Naive thymus-derived CD4-positive, alpha-beta T cell (primary cell): ENCODE measurements around the gene ASIP. TPM values are rescaled to one million over a fixed set of nuclear protein-coding genes. Genes with fewer than 3 reads are reported as not detected.
"Not testable (repeated sequence)": the region's sequence is repeated elsewhere in the genome, so short reads cannot be mapped to it uniquely, and the experiment has no call there.

ENCODE experiments used
- ATAC-seq: fragments of 150-1000 bp; cut with Tn5 transposase; 2 replicates; pipeline ENCODE4 v1.10.0; 2021; ENCODE audit warnings: mild to moderate bottlenecking, moderate library complexity
- CTCF ChIA-PET: fragments of 350-600 bp; sonication (Branson Sonifier 250); formaldehyde crosslinking; loops from one replicate; lab custom pipeline; 2021; ENCODE audit warnings: antibody characterized with exemption; lab: Charles Lee
- POLR2A ChIA-PET: fragments of 350-600 bp; sonication (Branson Sonifier 250); formaldehyde crosslinking; loops from one replicate; lab custom pipeline; 2021; ENCODE audit warnings: antibody characterized with exemption, inconsistent platforms; lab: Charles Lee
- DNase-seq, 9 donors: peaks; one replicate each; pipeline versions ENCODE4 v3.0.0 to v3.0.0-alpha.2; 2020 to 2022; ENCODE audit warnings: mixed read lengths in 1 of 9
- H3K27ac ChIP-seq: one replicate; pipeline ENCODE4 v1.7.0; 2013; ENCODE audit warnings: mild to moderate bottlenecking, low read depth, low read length, moderate library complexity
- H3K27me3 ChIP-seq, 2 donors: one replicate each; pipeline ENCODE4 v1.7.0; 2013; ENCODE audit warnings: low read length in 2 of 2, mild to moderate bottlenecking in 2 of 2, moderate library complexity in 2 of 2; ENCODE audit not compliant: control insufficient read depth in 2 of 2, insufficient read depth in 2 of 2
- H3K36me3 ChIP-seq, 3 experiments: 1 replicate in 2 of 3; 2 replicates in 1 of 3; pipeline ENCODE4 v1.7.0; 2013; ENCODE audit warnings: low read length in 3 of 3, mild to moderate bottlenecking in 3 of 3, moderate library complexity in 1 of 3; ENCODE audit not compliant: insufficient read depth in 3 of 3, control insufficient read depth in 2 of 3
- H3K4me1 ChIP-seq, 2 donors: one replicate each; pipeline ENCODE4 v1.7.0; 2013; ENCODE audit warnings: low read length in 2 of 2, mild to moderate bottlenecking in 2 of 2, moderate library complexity in 1 of 2; ENCODE audit not compliant: control insufficient read depth in 2 of 2, insufficient read depth in 2 of 2
- H3K4me3 ChIP-seq: 2 replicates; pipeline ENCODE4 v1.7.0; 2013; ENCODE audit warnings: mild to moderate bottlenecking, low read length
- H3K9me3 ChIP-seq, 3 experiments: 1 replicate in 2 of 3; 2 replicates in 1 of 3; pipeline ENCODE4 v1.7.0; 2013; ENCODE audit warnings: low read length in 3 of 3; ENCODE audit not compliant: control insufficient read depth in 2 of 3
- H3K27ac Mint-ChIP-seq, 9 donors: one replicate each; pipeline ENCODE4 v1.8.0; 2020 to 2022; ENCODE audit warnings: mixed read lengths in 9 of 9, mild to moderate bottlenecking in 8 of 9, moderate library complexity in 5 of 9, inconsistent platforms in 2 of 9
- H3K27me3 Mint-ChIP-seq, 5 donors: one replicate each; pipeline ENCODE4 v1.8.0; 2021 to 2022; ENCODE audit warnings: mixed read lengths in 5 of 5, mild to moderate bottlenecking in 1 of 5
- H3K36me3 Mint-ChIP-seq, 5 donors: one replicate each; pipeline ENCODE4 v1.8.0; 2020 to 2022; ENCODE audit warnings: mixed read lengths in 5 of 5, mild to moderate bottlenecking in 3 of 5, inconsistent platforms in 1 of 5
- H3K4me1 Mint-ChIP-seq, 7 donors: one replicate each; pipeline ENCODE4 v1.8.0; 2020 to 2022; ENCODE audit warnings: mixed read lengths in 7 of 7, mild to moderate bottlenecking in 3 of 7, inconsistent platforms in 1 of 7
- H3K4me3 Mint-ChIP-seq, 10 donors: one replicate each; pipeline ENCODE4 v1.8.0; 2020 to 2022; ENCODE audit warnings: mild to moderate bottlenecking in 10 of 10, mixed read lengths in 10 of 10, moderate library complexity in 6 of 10, inconsistent platforms in 2 of 10
- H3K9me3 Mint-ChIP-seq, 11 donors: one replicate each; pipeline ENCODE4 v1.8.0; 2020 to 2022; ENCODE audit warnings: mixed read lengths in 11 of 11, mild to moderate bottlenecking in 4 of 11, inconsistent platforms in 1 of 11, moderate library complexity in 1 of 11
- intact Hi-C, 2 donors: fragments of 100-400 bp; cut with micrococcal nuclease; formaldehyde crosslinking; loops; one replicate each; pipeline ENCODE4 v1.15.1; 2023
- polyA plus RNA-seq, 2 donors: library from polyadenylated mRNA; unstranded; fragments of 300-500 nt; fragmentation: Illumina TruSeq; gene quantifications; one replicate each; pipeline ENCODE4 v1.2.3, GENCODE V29; 2021
- total RNA-seq, 6 experiments: library from RNA in 5 of 6; stranded (reverse) in 5 of 6; gene quantifications; 1 replicate in 5 of 6; 2 replicates in 1 of 6; pipeline ENCODE4 v1.2.3 and lab custom pipeline; 2021 to 2026

ASIP gene
- total and polyA plus RNA-seq, 7 experiments from 2014 or later = not detected

GRCh38 chr20:34249291-34249690 is 8.1 kb downstream of the ASIP start:
- Mint-ChIP-seq H3K4me3 (peak overlapping the region in 1 of 10 donors; percentile 44), H3K4me1 (peaks cover 4 to 12% (median 8%) of the 10 kb centered on the region in 7 donors), H3K27ac (peak overlapping the region in 2 of 9 donors; percentile 5 to 69), H3K9me3 (no peaks in the 10 kb centered on the region), H3K27me3 (no peaks in the 10 kb centered on the region), H3K36me3 (no peaks in the 10 kb centered on the region)
- H3K4me1 ChIP-seq = no peaks in the 10 kb centered on the region
- H3K4me3 ChIP-seq = no peak overlapping the region
- H3K27me3 ChIP-seq = no peaks in the 10 kb centered on the region
- CTCF ChIA-PET = interaction anchor here (0.8 kb wide), 1 partner anchor 58 kb away, joined by 6 read pairs; no protein-coding TSS in a partner anchor
- intact Hi-C loops = no loop called here
- H3K36me3 ChIP-seq = no peaks in the 10 kb centered on the region
- no peaks in the 10 kb centered on the region for H3K9me3 ChIP-seq
- DNase-seq = peak in 1 of 9 donors; percentile 26
- POLR2A ChIA-PET = interaction anchor here (0.7 kb wide), 2 partner anchors 9 kb away, joined by 3 read pairs; no protein-coding TSS in a partner anchor
- H3K27ac ChIP-seq = no peak overlapping the region
- ATAC-seq = peak; percentile 84

- Histone ChIP-seq H3K27me3 (no peaks in the 10 kb centered on the region), H3K27ac (no peak overlapping the region), H3K36me3 (no peaks in the 10 kb centered on the region), H3K4me1 (no peaks in the 10 kb centered on the region), H3K9me3 (no peaks in the 10 kb centered on the region), H3K4me3 (no peak overlapping the region)
- Mint-ChIP-seq H3K4me1 (peaks cover 4 to 12% (median 8%) of the 10 kb centered on the region in 7 donors), H3K27me3 (no peaks in the 10 kb centered on the region), H3K4me3 (no peak overlapping the region), H3K27ac (peak overlapping the region in 1 of 9 donors; percentile 39), H3K36me3 (no peaks in the 10 kb centered on the region), H3K9me3 (no peaks in the 10 kb centered on the region)
- POLR2A ChIA-PET = interaction anchor here (0.7 kb wide), 1 partner anchor 10 kb away, joined by 3 read pairs; no protein-coding TSS in a partner anchor
- ATAC-seq = no peak
- CTCF ChIA-PET = no interaction called here
- no peak for DNase-seq
- intact Hi-C loops = no loop called here
These were observed 8.8 kb downstream of the ASIP start for GRCh38 chr20:34250005-34250404.

DNA sequence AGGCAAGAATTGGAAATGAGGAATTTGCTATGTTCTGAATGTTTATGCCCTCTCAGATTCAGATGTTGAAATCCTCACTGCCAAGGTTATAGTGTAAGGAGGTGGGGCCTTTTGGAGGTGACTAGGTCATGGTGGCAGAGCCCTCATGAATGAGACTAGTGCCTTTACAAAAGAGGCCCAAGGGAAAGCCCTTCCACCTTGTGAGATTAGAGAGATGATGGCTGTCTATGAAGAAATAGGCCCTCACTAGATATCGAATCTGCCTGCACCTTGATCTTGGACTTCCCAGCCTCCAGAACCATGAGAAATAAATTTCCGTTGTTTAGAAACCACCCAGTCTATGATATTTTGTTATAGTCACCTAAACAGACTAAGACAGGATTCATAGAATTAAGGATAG is 10.4 kb downstream of the ASIP start:
- ChIA-PET CTCF (no interaction called here), POLR2A (no interaction called here)
- Histone ChIP-seq H3K4me3 (no peak overlapping the region), H3K36me3 (no peaks in the 10 kb centered on the region), H3K27me3 (no peaks in the 10 kb centered on the region), H3K27ac (no peak overlapping the region), H3K4me1 (no peaks in the 10 kb centered on the region), H3K9me3 (no peaks in the 10 kb centered on the region)
- Mint-ChIP-seq H3K4me3 (no peak overlapping the region), H3K36me3 (no peaks in the 10 kb centered on the region), H3K27me3 (no peaks in the 10 kb centered on the region), H3K4me1 (peaks cover 4 to 12% (median 8%) of the 10 kb centered on the region in 7 donors), H3K27ac (no peak overlapping the region), H3K9me3 (no peaks in the 10 kb centered on the region)
- intact Hi-C loops = no loop called here
- ATAC-seq (no peak), DNase-seq (no peak)

DNA sequence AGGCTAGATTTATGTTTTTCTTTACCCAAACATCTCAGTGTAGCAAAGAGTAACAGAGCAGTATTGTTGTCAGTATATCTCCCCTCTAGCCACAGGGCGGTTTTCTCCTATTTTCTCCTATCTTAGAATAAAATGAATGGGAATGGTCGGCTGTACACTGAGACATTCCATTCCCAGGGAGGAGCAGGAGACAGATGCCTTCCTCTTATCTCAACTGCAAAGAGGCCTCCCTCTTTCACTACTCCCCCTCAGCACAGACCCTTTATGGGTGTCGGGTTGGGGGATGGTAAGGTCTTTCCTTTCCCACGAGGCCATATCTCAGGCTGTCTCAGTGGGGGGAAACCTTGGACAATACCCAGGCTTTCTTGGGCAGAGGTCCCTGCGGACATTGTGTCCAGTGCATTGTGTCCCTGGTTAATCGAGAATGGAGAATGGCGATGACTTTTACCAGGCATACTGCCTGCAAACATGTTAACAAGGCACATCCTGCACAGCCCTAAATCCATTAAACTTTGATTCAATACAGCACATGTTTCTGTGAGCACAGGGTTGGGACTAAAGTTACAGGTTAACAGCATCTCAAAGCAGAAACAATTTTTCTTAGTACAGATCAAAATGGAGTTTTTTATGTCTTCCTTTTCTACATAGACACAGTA is 11.3 kb downstream of the ASIP start:
- H3K9me3 Mint-ChIP-seq, H3K27me3 Mint-ChIP-seq, DNase-seq, CTCF ChIA-PET, H3K27me3 ChIP-seq, H3K4me1 ChIP-seq, H3K36me3 Mint-ChIP-seq, H3K27ac ChIP-seq, POLR2A ChIA-PET, H3K36me3 ChIP-seq, H3K9me3 ChIP-seq, H3K4me3 ChIP-seq, H3K4me3 Mint-ChIP-seq, intact Hi-C loops, ATAC-seq: not testable (repeated sequence)
- Mint-ChIP-seq H3K27ac (peak overlapping the region in 1 of 9 donors; percentile 22), H3K4me1 (peaks cover 0 to 12% (median 8%) of the 10 kb centered on the region in 7 donors)

DNA sequence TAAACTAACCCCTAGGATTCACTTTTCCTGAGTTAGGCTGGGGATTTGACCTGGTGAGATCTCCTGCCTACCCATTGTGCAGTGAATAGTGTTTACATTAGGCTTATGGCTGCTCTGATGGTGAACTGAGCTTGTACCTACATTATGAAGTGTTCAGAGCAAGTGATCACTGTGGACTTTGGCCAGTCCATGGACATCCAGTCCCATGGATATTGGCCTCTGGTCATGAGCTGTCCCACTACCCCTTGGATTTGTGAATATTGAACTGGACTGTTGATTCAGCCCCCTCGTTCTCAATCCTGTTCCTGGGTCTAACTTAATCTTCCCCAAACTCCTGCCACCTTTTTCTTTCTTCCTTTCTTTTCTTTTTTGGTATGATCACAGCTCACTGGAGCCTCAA is 13.8 kb downstream of the ASIP start:
- Histone ChIP-seq H3K36me3 (no peaks in the 10 kb centered on the region), H3K4me1 (no peaks in the 10 kb centered on the region), H3K27me3 (no peaks in the 10 kb centered on the region), H3K4me3 (no peak overlapping the region), H3K9me3 (no peaks in the 10 kb centered on the region), H3K27ac (no peak overlapping the region)
- Mint-ChIP-seq H3K9me3 (no peaks in the 10 kb centered on the region), H3K27me3 (no peaks in the 10 kb centered on the region), H3K4me1 (peaks cover 0 to 2% (median under 1%) of the 10 kb centered on the region in 7 donors), H3K4me3 (no peak overlapping the region), H3K27ac (no peak overlapping the region), H3K36me3 (no peaks in the 10 kb centered on the region)
- no peak for DNase-seq
- CTCF ChIA-PET = interaction anchor here (0.6 kb wide), 1 partner anchor 63 kb away, joined by 3 read pairs; no protein-coding TSS in a partner anchor
- no peak for ATAC-seq
- intact Hi-C loops = no loop called here
- POLR2A ChIA-PET = no interaction called here

GRCh38 chr20:34256629-34257124 is 15.5 kb downstream of the ASIP start:
- Histone ChIP-seq H3K4me3 (no peak overlapping the region), H3K4me1 (no peaks in the 10 kb centered on the region), H3K36me3 (no peaks in the 10 kb centered on the region), H3K27ac (no peak overlapping the region), H3K9me3 (no peaks in the 10 kb centered on the region), H3K27me3 (no peaks in the 10 kb centered on the region)
- intact Hi-C loops = no loop called here
- no peaks in the 10 kb centered on the region for H3K27me3 Mint-ChIP-seq
- peaks cover 0 to 1% (median 0%) of the 10 kb centered on the region in 7 donors for H3K4me1 Mint-ChIP-seq
- no peak for ATAC-seq
- H3K9me3 Mint-ChIP-seq = no peaks in the 10 kb centered on the region
- ChIA-PET POLR2A (no interaction called here), CTCF (interaction anchor here (0.9 kb wide), 1 partner anchor 15 kb away, joined by 3 read pairs; the partner anchor contains the start of gene ASIP)
- H3K27ac Mint-ChIP-seq = no peak overlapping the region
- H3K4me3 Mint-ChIP-seq = no peak overlapping the region
- DNase-seq = no peak
- no peaks in the 10 kb centered on the region for H3K36me3 Mint-ChIP-seq
